Tibial nerve (tissue), 4 donors: ENCODE results near the gene ADK. TPM values are rescaled to one million over a fixed set of nuclear protein-coding genes. Genes with fewer than 3 reads are reported as not detected.
A peak's percentile ranks its signal among the peaks of the same experiment; 100 is the strongest.

Source experiments
- DNase-seq, 2 donors: peaks; one replicate each; pipeline ENCODE4 v3.0.0-alpha.2; 2019; ENCODE audit warnings: low spot score in 2 of 2
- H3K27ac ChIP-seq, 4 donors: fragments of 200-600 bp; sonication (generic) in 3 of 4; one replicate each; pipeline ENCODE4 v1.5.1; 2017 to 2019; ENCODE audit warnings: mild to moderate bottlenecking in 1 of 4
- H3K27me3 ChIP-seq, 2 donors: fragments of 200-600 bp; sonication (generic) in 1 of 2; one replicate each; pipeline versions ENCODE4 v1.5.1 to v1.6.0; 2017 to 2019
- H3K36me3 ChIP-seq, 3 donors: fragments of 200-600 bp; sonication (generic); one replicate each; pipeline ENCODE4 v1.5.1; 2018 to 2019
- H3K4me1 ChIP-seq, 4 donors: fragments of 200-600 bp; sonication (generic) in 3 of 4; one replicate each; pipeline ENCODE4 v1.5.1; 2017 to 2019
- H3K4me3 ChIP-seq, 4 donors: fragments of 200-600 bp; sonication (generic) in 3 of 4; one replicate each; pipeline ENCODE4 v1.5.1; 2017 to 2019; ENCODE audit warnings: mild to moderate bottlenecking in 1 of 4, moderate library complexity in 1 of 4
- H3K9me3 ChIP-seq, 4 donors: fragments of 200-600 bp; sonication (generic) in 3 of 4; one replicate each; pipeline ENCODE4 v1.5.1; 2017 to 2019
- CTCF ChIP-seq, 5 experiments: fragments of 200-600 bp in 3 of 5; fragments of 450-650 bp in 2 of 5; sonication (generic) in 3 of 5; IDR thresholded peaks; one replicate each; pipeline ENCODE4 v1.5.1; 2016 to 2019; ENCODE audit warnings: antibody characterized with exemption in 5 of 5, mild to moderate bottlenecking in 3 of 5, moderate library complexity in 2 of 5
- EP300 ChIP-seq, 2 donors: sonication (generic); formaldehyde crosslinking; IDR thresholded peaks; one replicate each; pipeline ENCODE4 v1.6.1; 2017; ENCODE audit warnings: antibody characterized with exemption in 2 of 2, mild to moderate bottlenecking in 1 of 2
- POLR2A ChIP-seq, 2 donors: fragments of 450-650 bp; IDR thresholded peaks; one replicate each; pipeline ENCODE4 v1.6.1; 2017; ENCODE audit warnings: antibody characterized with exemption in 2 of 2, mild to moderate bottlenecking in 2 of 2, moderate library complexity in 2 of 2
- WGBS, 2 donors: methylation state at CpG; one replicate each; pipeline ENCODE4 v1.1.5; 2018; 5-methylcytosine and 5-hydroxymethylcytosine counted together
- total RNA-seq, 4 donors: library from RNA; depleted of rRNA; stranded (reverse); fragments of >200 nt; gene quantifications; one replicate each; pipeline ENCODE4 v1.1.0, GENCODE V29; 2016

ADK gene
- total RNA-seq, 4 donors from 2014 or later = 28.2 to 50.9 (median 34.0) TPM

GRCh38 chr10:74282848-74283210 is 131.8 kb downstream of the ADK start:
- no peak overlapping the region for H3K27ac ChIP-seq
- H3K9me3 ChIP-seq = no peaks in the 10 kb centered on the region
- H3K4me3 ChIP-seq = no peak overlapping the region
- no peaks in the 10 kb centered on the region for H3K27me3 ChIP-seq
- peaks cover 0 to 5% (median 0%) of the 10 kb centered on the region in 4 donors for H3K4me1 ChIP-seq
- DNase-seq = no peak
- H3K36me3 ChIP-seq = no peaks in the 10 kb centered on the region
- WGBS, 2 donors = 88 to 97% methylated on average over 2 of the region's 2 CpGs
- no peak for TF ChIP-seq EP300 (IDR thresholded peaks at IDR 0.05)

- Histone ChIP-seq H3K36me3 (no peaks in the 10 kb centered on the region), H3K4me1 (peaks cover 0 to 24% (median 3%) of the 10 kb centered on the region in 4 donors), H3K27me3 (no peaks in the 10 kb centered on the region), H3K4me3 (no peak overlapping the region), H3K27ac (peak overlapping the region in 2 of 4 donors; percentile 67 to 79), H3K9me3 (no peaks in the 10 kb centered on the region)
- no peak for DNase-seq
- 76 to 83% methylated on average over 3 of the region's 3 CpGs for WGBS, 2 donors
- TF ChIP-seq EP300 (IDR thresholded peaks at IDR 0.05) (no peak), POLR2A (IDR thresholded peaks at IDR 0.05) (no peak), CTCF (IDR thresholded peaks at IDR 0.05) (no peak)
These were observed 138.2 kb downstream of the ADK start for GRCh38 chr10:74289188-74289587.

- no peaks in the 10 kb centered on the region for H3K36me3 ChIP-seq
- 36 to 40% methylated on average over 4 of the region's 4 CpGs for WGBS, 2 donors
- no peak for DNase-seq
- no peak overlapping the region for H3K4me3 ChIP-seq
- TF ChIP-seq POLR2A (IDR thresholded peaks at IDR 0.05) = no peak
- TF ChIP-seq CTCF (IDR thresholded peaks at IDR 0.05) = no peak
- TF ChIP-seq EP300 (IDR thresholded peaks at IDR 0.05) = no peak
- H3K4me1 ChIP-seq = peaks cover 0 to 27% (median 5%) of the 10 kb centered on the region in 4 donors
- no peaks in the 10 kb centered on the region for H3K9me3 ChIP-seq
- H3K27ac ChIP-seq = peak overlapping the region in 2 of 4 donors; percentile 67 to 79
- H3K27me3 ChIP-seq = no peaks in the 10 kb centered on the region
These were observed 138.9 kb downstream of the ADK start for GRCh38 chr10:74289951-74290350.

GRCh38 chr10:74290708-74291107 is 139.7 kb downstream of the ADK start:
- Histone ChIP-seq H3K4me3 (no peak overlapping the region), H3K27ac (peak overlapping the region in 2 of 4 donors; percentile 67 to 79), H3K4me1 (peaks cover 0 to 27% (median 5%) of the 10 kb centered on the region in 4 donors), H3K36me3 (no peaks in the 10 kb centered on the region), H3K9me3 (no peaks in the 10 kb centered on the region), H3K27me3 (no peaks in the 10 kb centered on the region)
- DNase-seq = no peak
- 70 to 72% methylated on average over 1 of the region's 1 CpG for WGBS, 2 donors
- TF ChIP-seq POLR2A (IDR thresholded peaks at IDR 0.05) (no peak), CTCF (IDR thresholded peaks at IDR 0.05) (no peak), EP300 (IDR thresholded peaks at IDR 0.05) (no peak)

- Histone ChIP-seq H3K27me3 (no peaks in the 10 kb centered on the region), H3K36me3 (no peaks in the 10 kb centered on the region), H3K27ac (no peak overlapping the region), H3K9me3 (no peaks in the 10 kb centered on the region), H3K4me1 (peaks cover 0 to 27% (median 5%) of the 10 kb centered on the region in 4 donors), H3K4me3 (no peak overlapping the region)
- no peak for TF ChIP-seq POLR2A (IDR thresholded peaks at IDR 0.05)
- no peak for TF ChIP-seq EP300 (IDR thresholded peaks at IDR 0.05)
- TF ChIP-seq CTCF (IDR thresholded peaks at IDR 0.05) = no peak
- 90% methylated on average over 4 of the region's 4 CpGs for WGBS, 2 donors
- no peak for DNase-seq
These were observed 141.9 kb downstream of the ADK start for GRCh38 chr10:74292871-74293427.
